ENCODE data around the gene PRDM7.
A peak's percentile ranks its signal among the peaks of the same experiment; 100 is the strongest.
"Not testable (repeated sequence)": the region's sequence is repeated elsewhere in the genome, so short reads cannot be mapped to it uniquely, and the experiment has no call there.

Gene PRDM7

GRCh38 chr16:90011508-90011819 is 65.7 kb downstream of the PRDM7 start:
- no peak for ATAC-seq

- no peak for ATAC-seq
Measured at GRCh38 chr16:90010676-90011507, 66.2 kb downstream of the PRDM7 start.

- peak in 1 of 2 donors; percentile 5 for ATAC-seq
Measured at GRCh38 chr16:90009172-90009899, 67.8 kb downstream of the PRDM7 start.

- peak; percentile 97 to 99 for ATAC-seq
Measured at GRCh38 chr16:90008708-90009145, 68.4 kb downstream of the PRDM7 start.

GRCh38 chr16:90007635-90008234 is 69.4 kb downstream of the PRDM7 start:
- not testable (repeated sequence) for ATAC-seq

GRCh38 chr16:90007015-90007414 is 70.1 kb downstream of the PRDM7 start:
- no peak for ATAC-seq

All from activated CD4-positive, CD25-positive, alpha-beta regulatory T cell treated with anti-CD3 and anti-CD28 coated beads, Interleukin-2, amount 50 U/mL, for 24 hours (primary cell).